Erythroblast (primary cell): ENCODE data around the gene PDZD11.
"Not testable (repeated sequence)": the region's sequence is repeated elsewhere in the genome, so short reads cannot be mapped to it uniquely, and the experiment has no call there.

Experiments
- DNase-seq, 2 experiments: peaks; one replicate each; lab custom pipeline; 2025; lab: John Stamatoyannopoulos, UW
- GATA1 ChIP-seq: IDR thresholded peaks from 2 replicates; pipeline ENCODE4 v1.6.1; 2011; ENCODE audit warnings: low read depth, mild to moderate bottlenecking, control low read depth, low read length, moderate library complexity
- POLR2A ChIP-seq: IDR thresholded peaks from 2 replicates; pipeline ENCODE4 v1.6.1; 2011; ENCODE audit warnings: mild to moderate bottlenecking, low read length

The PDZD11 gene

GRCh38 chrX:70289793-70290770 lies at the start of gene PDZD11, which contains the start of gene KIF4A:
Gene PDZD11, minus strand, starts transcription at chrX:70289927. Its CDS starts 586 bp downstream, at chrX:70289341.
Gene KIF4A, plus strand, starts transcription at chrX:70290104. Its CDS starts 355 bp downstream, at chrX:70290459.
- TF ChIP-seq GATA1, result no peak
- peak; percentile 84 for TF ChIP-seq POLR2A
- peak; percentile 90 to 91 for DNase-seq

- TF ChIP-seq POLR2A, result no peak
- TF ChIP-seq GATA1, result no peak
- no peak for DNase-seq
Observed at GRCh38 chrX:70338290-70338689, 48.6 kb upstream of the PDZD11 start.

- no peak for DNase-seq
- TF ChIP-seq POLR2A, result no peak
- TF ChIP-seq GATA1, result no peak
Observed at GRCh38 chrX:70336767-70337166, 47.0 kb upstream of the PDZD11 start.

GRCh38 chrX:70332600-70332999 lies 42.9 kb upstream of the PDZD11 start:
- TF ChIP-seq GATA1 (no peak), POLR2A (no peak)
- peak in 1 of 2 experiments; percentile 0 for DNase-seq

GRCh38 chrX:70331161-70331560 lies 41.4 kb upstream of the PDZD11 start:
- TF ChIP-seq GATA1 (no peak), POLR2A (no peak)
- DNase-seq, result no peak

GRCh38 chrX:70324326-70324725 lies 34.6 kb upstream of the PDZD11 start:
- DNase-seq, result no peak
- TF ChIP-seq POLR2A (no peak), GATA1 (no peak)

- not testable (repeated sequence) for DNase-seq
Observed at GRCh38 chrX:70323628-70324027, 33.9 kb upstream of the PDZD11 start.

GRCh38 chrX:70322784-70323183 lies 33.1 kb upstream of the PDZD11 start:
- DNase-seq, result no peak
- TF ChIP-seq GATA1 (no peak), POLR2A (no peak)

- no peak for DNase-seq
- TF ChIP-seq POLR2A (no peak), GATA1 (no peak)
Observed at GRCh38 chrX:70313503-70313902, 23.8 kb upstream of the PDZD11 start.

- DNase-seq, result no peak
- TF ChIP-seq GATA1, result no peak
- TF ChIP-seq POLR2A, result no peak
Observed at GRCh38 chrX:70301716-70302115, 12.0 kb upstream of the PDZD11 start.

- no peak for TF ChIP-seq POLR2A
- no peak for TF ChIP-seq GATA1
- no peak for DNase-seq
Observed at GRCh38 chrX:70293621-70294020, 3.9 kb upstream of the PDZD11 start.

GRCh38 chrX:70292788-70293187 lies 3.1 kb upstream of the PDZD11 start:
- TF ChIP-seq GATA1, result no peak
- no peak for TF ChIP-seq POLR2A

GRCh38 chrX:70289168-70289792 lies 447 bp downstream of the PDZD11 start:
- TF ChIP-seq GATA1 (no peak), POLR2A (no peak)
- no peak for DNase-seq

More at GRCh38 chrX:70292788-70293187, 3.1 kb upstream of the PDZD11 start:
- DNase-seq, result no peak

- TF ChIP-seq GATA1 (no peak), POLR2A (no peak)
- DNase-seq, result no peak
Observed at GRCh38 chrX:70281951-70282350, 7.8 kb downstream of the PDZD11 start, which contains the start of gene RAB41. Gene RAB41, plus strand, starts transcription at chrX:70282172. Its CDS starts 46 bp downstream, at chrX:70282218.
